HG02678 (cell line): ENCODE measurements around the gene KLHL15.
"Not testable (repeated sequence)": the region's sequence is repeated elsewhere in the genome, so short reads cannot be mapped to it uniquely, and the experiment has no call there.

Source experiments
- ATAC-seq: cut with Tn5 transposase; IDR thresholded peaks from one replicate; pipeline ENCODE4 v1.9.1; 2021; ENCODE audit warnings: mild to moderate bottlenecking, moderate library complexity; ENCODE audit not compliant: unreplicated experiment

The KLHL15 gene

DNA sequence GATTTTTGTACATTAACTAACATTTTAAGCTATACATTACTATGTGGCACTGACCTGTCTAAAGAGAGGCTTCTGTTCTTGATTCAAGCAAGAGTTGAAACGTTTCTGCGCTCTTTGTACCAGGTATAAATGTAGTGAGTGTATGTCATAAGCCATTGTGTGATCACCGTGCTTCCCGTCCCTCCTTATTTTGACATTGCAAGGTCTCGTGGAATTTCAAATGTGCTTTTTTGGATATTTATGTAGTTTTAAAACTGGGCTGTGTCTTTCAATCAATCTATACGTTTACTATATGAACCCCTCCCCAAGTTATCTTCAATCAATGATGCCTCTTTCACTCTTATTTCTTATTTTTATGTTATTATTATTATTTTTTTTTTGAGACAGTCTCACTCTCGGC is at the start of gene KLHL15:
TSS of gene KLHL15 (minus strand) at position 101 of the 400 bp plus-strand sequence. CDS start 20,493 bp downstream, outside the sequence.
- ATAC-seq: no peak

DNA sequence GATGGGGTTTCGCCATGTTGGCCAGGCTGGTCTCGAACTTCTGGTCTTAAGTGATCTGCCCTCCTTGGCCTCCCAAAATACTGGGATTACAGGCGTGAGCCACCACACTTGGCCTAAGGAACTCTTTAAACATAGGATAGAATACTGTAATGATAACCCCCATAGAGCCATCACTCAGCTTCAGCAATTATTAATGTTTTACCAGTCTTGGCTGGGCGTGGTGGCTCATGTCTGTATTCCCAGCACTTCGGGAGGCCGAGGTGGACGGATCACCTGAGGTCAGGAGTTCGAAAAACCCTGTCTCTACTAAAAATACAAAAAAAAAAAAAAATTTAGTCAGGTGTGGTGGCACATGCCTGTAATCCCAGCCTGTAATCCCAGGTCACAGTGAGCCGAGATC is 42.9 kb upstream of the KLHL15 start:
- ATAC-seq: no peak

GRCh38 chrX:24063488-24063887 is 36.5 kb upstream of the KLHL15 start:
- ATAC-seq: no peak

DNA sequence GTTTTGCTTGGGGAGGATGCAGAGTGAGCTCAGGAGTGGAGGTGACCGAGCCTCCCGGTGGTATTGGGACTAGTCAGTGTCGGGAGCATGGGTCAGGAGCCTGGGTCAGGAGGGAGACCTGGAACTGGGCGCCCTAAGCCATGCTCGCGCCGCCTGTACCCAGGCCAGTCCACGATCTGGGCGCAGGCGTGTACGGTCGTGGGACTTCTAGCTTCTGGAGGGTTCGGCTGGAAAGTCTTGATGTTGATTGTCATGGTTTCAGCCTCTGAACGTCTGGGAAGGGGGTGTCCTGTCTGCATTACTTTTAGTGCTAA is 28.0 kb upstream of the KLHL15 start:
- ATAC-seq: peak; percentile 9

DNA sequence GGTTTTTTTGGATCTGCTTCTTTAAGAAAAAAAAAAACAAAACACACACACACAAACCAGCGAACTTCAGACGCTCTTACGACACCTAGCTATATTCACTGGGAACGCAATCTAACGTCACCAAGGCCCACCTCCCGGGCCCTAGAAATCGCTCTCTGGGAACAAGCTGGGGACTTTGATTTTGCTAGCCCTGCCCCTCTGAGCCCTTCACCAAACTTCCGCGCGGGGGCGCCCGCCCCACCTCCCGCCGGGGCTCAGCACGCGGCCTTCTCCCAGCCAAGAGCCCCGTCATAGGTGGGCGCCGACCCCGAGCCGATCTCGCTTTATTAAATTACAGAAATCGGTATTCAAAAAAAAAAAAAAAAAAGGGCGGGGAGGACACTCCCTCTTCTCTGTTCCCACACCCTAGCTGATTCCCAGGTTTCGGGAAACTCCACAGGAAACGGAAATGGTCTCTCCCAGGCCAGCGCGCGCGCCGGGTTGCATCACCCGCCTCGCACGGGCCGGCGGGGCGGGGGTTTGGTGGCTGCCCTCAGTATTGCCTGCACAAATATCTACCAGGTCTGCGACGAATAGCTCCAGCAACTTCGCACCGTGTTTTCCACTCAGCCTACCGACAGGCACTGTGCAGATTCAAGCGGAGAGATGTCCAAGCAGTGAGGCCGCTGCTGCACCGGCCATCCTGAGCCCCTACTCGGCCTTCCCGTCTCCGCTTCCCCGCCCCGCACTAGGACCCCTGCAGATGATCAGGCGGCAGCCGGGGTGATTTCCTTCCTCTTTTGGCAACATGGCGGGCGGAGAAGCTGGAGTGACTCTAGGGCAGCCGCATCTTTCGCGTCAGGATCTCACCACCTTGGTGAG is 27.4 kb upstream of the KLHL15 start, which contains the start of gene EIF2S3:
TSS of gene EIF2S3 (plus strand) at position 775 of the 861 bp plus-strand sequence. CDS start at position 788, 13 bp downstream.
- peak; percentile 91 for ATAC-seq

- ATAC-seq: not testable (repeated sequence)
Measured at GRCh38 chrX:24050522-24051318, 23.7 kb upstream of the KLHL15 start.

DNA sequence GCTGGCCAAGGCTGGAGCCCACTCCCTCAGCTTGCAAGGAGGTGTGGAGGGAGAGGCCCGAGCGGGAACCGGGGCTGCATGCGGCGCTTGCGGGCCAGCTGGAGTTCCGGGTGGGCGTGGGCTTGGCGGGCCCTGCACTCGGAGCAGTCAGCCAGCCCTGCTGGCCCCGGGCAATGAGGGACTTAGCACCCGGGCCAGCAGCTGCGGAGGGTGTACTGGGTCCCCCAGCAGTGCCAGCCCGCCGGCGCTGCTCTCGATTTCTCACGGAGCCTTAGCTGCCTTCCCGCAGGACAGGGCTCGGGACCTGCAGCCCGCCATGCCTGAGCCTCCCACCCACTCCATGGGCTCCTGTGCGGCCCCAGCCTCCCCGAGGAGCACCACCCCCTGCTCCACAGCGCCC is 22.7 kb upstream of the KLHL15 start:
- ATAC-seq: not testable (repeated sequence)

GRCh38 chrX:24046060-24046459 is 19.1 kb upstream of the KLHL15 start:
- not testable (repeated sequence) for ATAC-seq

- no peak for ATAC-seq
Measured at GRCh38 chrX:24037729-24038128, 10.7 kb upstream of the KLHL15 start.

DNA sequence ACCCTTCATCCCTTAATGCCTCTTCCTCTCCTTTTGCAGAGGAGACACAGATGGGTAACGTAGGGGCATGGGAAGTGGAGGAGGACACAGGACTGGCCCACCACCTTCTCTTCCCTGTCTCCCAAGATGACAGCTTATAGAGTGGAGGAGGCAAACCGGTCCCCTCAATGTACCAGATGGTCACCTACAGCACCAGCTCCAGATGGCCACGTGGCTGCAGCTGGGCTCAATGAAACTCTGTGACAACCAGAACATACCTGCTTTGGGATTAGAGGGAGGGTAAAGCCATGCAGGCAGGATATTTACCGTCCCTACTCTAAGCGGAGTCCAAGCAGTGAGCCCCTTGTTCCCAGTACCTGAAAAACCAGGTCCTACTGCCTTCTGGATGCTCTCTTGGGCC is 7.5 kb upstream of the KLHL15 start:
- ATAC-seq: no peak

DNA sequence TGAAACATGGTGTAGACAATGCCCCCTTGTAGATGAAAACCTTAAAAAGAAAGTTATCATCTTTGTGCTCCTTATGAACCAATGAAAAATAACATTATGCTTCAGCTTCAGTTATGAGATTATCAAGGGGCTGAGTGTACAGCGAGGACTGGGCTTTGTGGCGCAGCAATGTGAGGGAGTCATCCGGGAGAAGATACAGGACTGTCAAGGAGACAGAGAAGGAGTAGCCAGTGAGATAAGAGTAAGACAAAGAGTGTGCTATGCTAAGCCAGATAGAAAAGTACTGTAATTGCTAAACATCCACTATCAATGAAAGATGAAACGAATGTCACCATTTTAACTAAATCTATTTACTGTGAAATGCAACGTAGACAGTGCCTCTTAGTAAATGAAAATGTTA is 3.6 kb upstream of the KLHL15 start:
- no peak for ATAC-seq

DNA sequence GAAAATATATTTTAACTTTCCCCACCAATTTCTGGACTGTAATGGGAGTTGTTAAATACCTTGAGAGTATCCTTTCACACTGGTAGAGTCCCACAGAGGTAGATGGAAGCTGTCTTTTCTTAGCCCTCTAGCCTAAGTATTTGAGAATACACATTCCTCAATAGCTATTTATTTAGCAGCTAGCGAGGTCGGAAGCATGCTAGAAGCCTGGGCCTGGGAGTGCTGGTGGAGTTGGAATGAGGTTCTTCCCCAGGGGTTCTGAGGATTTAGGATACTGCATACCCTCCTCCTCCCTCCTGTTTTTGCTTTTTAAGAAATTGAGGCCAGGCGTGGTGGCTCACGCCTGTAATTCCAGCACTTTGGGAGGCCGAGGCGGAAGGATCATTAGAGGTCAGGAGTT is 999 bp upstream of the KLHL15 start:
- no peak for ATAC-seq

- ATAC-seq: no peak
Measured at GRCh38 chrX:24026432-24026831, 554 bp downstream of the KLHL15 start.

DNA sequence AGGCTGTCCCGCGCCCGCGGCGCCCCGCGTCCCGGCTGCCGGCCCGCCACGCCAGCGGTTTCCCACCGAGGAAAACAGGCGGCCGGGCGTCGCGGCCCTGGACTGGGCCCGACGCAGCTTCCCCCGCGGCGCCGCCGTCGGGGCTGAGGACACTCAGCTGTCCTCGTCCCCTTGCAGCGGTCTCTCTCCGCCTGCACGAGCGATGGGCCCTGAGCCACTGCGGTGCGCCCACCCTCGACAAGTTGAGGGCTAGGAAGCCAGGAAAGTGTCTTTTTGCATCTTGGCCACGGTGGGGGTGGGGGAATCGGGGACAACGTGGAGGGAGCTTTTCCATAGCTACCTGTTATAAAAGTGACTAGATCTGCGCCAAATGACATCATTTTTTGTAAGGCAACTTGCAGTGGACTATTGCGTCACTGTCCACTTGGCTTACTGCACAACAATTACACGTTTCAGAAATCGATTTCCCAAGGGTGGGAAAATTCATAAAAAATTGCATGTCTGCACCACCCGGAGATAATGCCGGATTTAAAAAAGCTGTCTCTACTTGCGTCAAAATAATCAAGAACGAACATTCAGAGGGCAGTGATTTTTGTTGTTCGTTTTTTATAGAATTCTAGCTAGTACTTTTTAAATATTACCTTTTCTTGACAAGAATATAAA is 1.1 kb downstream of the KLHL15 start:
- ATAC-seq: peak; percentile 25

DNA sequence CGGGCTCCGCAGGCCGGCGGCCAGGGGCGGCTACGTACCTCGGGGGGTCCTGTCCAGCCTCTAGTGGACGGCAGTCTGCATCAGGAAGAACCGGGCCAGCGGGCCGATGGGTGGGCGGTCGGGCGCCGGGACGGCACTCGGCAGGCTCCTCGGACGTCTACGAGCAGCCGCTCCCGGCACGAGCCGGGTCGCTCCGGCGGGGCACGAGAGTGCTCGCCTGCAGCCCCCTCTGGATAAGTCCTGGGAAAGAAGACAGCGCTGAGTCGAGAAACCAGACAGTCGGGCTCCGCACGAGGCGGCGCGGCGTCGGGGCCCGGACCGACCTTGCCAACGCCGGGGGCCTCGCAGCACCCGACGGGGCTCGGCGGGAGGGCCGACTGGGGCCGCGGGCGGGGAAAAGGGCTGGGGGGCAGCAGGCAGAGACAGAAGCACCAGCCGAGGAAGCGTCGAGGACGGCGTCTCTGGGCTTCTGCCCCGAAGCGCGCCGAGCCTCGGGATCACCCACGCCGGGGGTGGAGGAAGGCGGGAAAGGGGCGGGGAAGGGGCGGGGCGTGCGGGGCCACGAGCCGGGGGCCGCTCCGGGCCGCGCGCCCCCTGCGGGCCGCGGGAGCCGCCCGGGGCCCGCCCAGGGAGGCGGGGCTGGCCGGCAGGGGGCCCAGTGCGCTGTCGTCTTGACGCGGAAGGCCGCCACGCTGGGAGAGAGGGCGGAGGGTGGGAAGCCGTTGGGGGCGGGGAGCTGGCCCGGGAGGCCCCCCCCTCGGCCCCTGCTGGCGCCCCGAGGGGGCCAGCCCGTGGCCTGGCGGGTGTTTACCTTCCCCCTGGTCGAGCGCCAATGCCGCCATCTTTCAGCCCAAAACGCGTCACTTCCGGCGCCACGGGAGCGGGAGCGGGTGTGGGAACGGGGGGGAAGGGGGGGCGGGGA is 1.9 kb downstream of the KLHL15 start:
- peak; percentile 86 for ATAC-seq

DNA sequence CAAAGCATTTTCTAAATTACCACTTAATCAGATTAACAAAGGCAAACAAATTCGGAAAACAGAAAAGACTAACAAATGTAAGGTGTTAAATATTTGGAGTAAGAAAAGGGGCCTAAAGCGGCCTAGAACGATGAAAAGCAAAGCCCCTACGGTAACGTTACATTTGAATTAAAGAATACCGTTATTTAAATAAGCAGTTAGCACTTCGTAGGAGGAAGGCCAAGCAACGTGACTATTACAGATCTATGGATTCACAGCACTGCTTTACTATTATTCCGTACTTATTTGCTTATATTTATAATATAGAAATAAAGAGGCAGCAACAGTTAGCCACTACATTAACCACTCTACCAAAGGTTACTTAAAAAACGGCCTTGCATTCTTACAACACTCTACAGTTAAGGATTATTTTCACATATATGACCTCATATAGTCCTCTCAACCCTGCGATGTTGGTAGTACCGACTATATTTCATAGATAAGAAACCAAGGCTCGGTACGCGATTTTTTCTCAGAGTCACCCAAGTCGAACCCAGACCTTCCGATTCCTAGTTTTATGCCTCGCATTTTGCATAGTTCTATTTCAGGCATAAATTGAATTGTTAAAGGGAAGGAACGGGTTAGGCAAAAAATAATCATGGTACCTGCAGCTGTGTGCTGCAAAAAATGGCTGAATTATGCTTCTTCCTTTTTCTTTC is 2.9 kb downstream of the KLHL15 start:
- ATAC-seq: no peak

DNA sequence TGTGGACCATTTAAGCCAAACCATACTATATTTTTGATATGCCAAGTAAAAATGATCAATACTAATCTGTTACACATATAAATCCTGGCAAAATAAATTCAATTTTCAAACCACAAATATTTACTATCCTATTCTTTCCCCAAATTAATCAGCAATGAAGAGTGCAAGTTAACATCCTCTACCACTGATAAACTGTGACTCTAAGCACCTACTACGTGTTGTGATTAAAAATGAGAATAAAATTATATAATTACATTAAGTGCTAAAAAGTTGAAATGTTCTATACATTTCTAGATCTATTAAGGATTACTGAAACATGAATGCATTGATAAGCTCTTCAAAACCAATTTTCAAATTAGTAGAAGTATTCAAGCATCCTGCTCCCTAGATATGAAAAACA is 3.4 kb downstream of the KLHL15 start:
- no peak for ATAC-seq

GRCh38 chrX:24020306-24020876 is 6.6 kb downstream of the KLHL15 start:
- no peak for ATAC-seq

DNA sequence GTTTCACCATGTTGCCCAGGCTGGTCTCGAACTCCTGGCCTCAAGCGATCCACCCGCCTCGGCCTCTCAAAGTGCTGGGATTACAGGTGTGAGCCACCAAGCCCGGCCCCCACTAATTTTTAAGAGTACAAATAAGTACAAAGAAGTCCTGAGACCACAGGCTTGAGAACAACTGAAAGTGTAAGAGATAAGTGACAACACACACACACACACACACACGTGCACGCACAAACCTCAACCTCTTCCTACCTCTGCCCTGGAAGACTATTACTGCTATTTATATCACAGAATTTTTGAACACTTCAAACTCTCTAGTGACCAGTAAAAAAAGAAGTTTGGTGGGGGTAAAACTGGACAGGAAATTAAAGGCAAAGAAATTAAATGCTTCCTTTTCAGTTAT is 7.5 kb downstream of the KLHL15 start:
- no peak for ATAC-seq
